Cerebellar cortex (tissue), 1 donor: ENCODE measurements around the gene NUP88.
A peak's percentile ranks its signal among the peaks of the same experiment; 100 is the strongest.
"Not testable (repeated sequence)": the region's sequence is repeated elsewhere in the genome, so short reads cannot be mapped to it uniquely, and the experiment has no call there.

ENCODE experiments used
- DNase-seq: peaks from one replicate; pipeline ENCODE4 v3.0.0-alpha.2; 2015; ENCODE audit warnings: low spot score

NUP88 gene

GRCh38 chr17:5419356-5419958 lies at the start of gene NUP88:
NUP88 (minus strand) TSS chr17:5419662; CDS start chr17:5419650, 12 bp downstream.
- peak; percentile 99 for DNase-seq

- DNase-seq, result no peak
Measured at GRCh38 chr17:5468075-5468473, 48.6 kb upstream of the NUP88 start.

GRCh38 chr17:5467416-5467815 lies 48.0 kb upstream of the NUP88 start:
- no peak for DNase-seq

GRCh38 chr17:5466295-5466694 lies 46.8 kb upstream of the NUP88 start:
- DNase-seq, result no peak

GRCh38 chr17:5464717-5465507 lies 45.5 kb upstream of the NUP88 start:
- no peak for DNase-seq

- no peak for DNase-seq
Measured at GRCh38 chr17:5446786-5447185, 27.3 kb upstream of the NUP88 start.

GRCh38 chr17:5444209-5444608 lies 24.7 kb upstream of the NUP88 start:
- DNase-seq, result no peak

- DNase-seq, result no peak
Measured at GRCh38 chr17:5443728-5444127, 24.3 kb upstream of the NUP88 start.

- DNase-seq, result no peak
Measured at GRCh38 chr17:5439446-5439764, 19.9 kb upstream of the NUP88 start.

GRCh38 chr17:5438716-5439445 lies 19.4 kb upstream of the NUP88 start, which contains the start of gene C1QBP:
C1QBP (minus strand) TSS chr17:5439155; CDS start chr17:5439073, 82 bp downstream.
- DNase-seq, result peak; percentile 90

GRCh38 chr17:5437721-5438317 lies 18.4 kb upstream of the NUP88 start:
- DNase-seq, result no peak

- DNase-seq, result not testable (repeated sequence)
Measured at GRCh38 chr17:5435781-5436315, 16.4 kb upstream of the NUP88 start.

- no peak for DNase-seq
Measured at GRCh38 chr17:5434984-5435383, 15.5 kb upstream of the NUP88 start.

- no peak for DNase-seq
Measured at GRCh38 chr17:5431949-5432556, 12.6 kb upstream of the NUP88 start.

GRCh38 chr17:5431234-5431633 lies 11.8 kb upstream of the NUP88 start:
- DNase-seq, result not testable (repeated sequence)

- no peak for DNase-seq
Measured at GRCh38 chr17:5430413-5430999, 11.0 kb upstream of the NUP88 start.

- no peak for DNase-seq
Measured at GRCh38 chr17:5429191-5429887, 9.9 kb upstream of the NUP88 start.

- DNase-seq, result no peak
Measured at GRCh38 chr17:5425826-5426225, 6.4 kb upstream of the NUP88 start.

- DNase-seq, result no peak
Measured at GRCh38 chr17:5424909-5425308, 5.4 kb upstream of the NUP88 start.

- no peak for DNase-seq
Measured at GRCh38 chr17:5422505-5422904, 3.0 kb upstream of the NUP88 start.
